GM12875 (cell line): Measurements from ENCODE around the gene LHPP.

Source experiments
- H3K4me3 ChIP-seq: one replicate; pipeline ENCODE4 v1.5.1; 2011; ENCODE audit warnings: low read depth, low read length, control low read depth
- CTCF ChIP-seq: IDR thresholded peaks from 2 replicates; pipeline ENCODE4 v1.5.1; 2011; ENCODE audit warnings: low read depth, mild to moderate bottlenecking, control low read depth, inconsistent platforms, low read length, moderate library complexity, borderline replicate concordance; ENCODE audit not compliant: insufficient read depth

LHPP gene

DNA sequence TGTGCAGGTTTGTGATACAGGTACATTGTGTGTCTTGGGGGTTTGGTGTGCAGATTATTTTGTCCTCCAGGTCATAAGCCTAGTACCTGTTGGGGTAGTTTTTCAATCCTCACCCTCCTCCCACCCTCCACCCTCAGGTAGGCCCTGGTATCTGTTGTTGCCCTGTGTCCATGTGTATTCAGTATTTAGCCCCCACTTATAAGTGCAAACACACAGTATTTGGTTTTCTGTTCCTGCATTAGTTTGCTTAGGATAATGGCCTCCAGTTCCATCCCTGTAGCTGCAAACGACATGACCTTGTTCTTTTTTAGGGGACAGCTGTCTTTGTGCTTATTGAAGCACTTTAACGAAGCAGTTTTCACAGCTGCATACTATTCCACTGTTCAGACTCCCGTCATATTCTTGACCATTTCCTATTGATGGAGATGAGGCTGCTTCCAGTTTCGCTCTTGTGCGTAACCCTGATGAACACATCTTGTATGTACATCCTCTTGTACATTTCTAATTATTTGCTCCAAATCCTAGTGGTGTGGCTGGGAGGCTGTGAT, 47.4 kb downstream of the LHPP start:
- no peak for TF ChIP-seq CTCF
- no peak overlapping the region for H3K4me3 ChIP-seq

GRCh38 chr10:124509880-124510632, 48.4 kb downstream of the LHPP start:
- no peak overlapping the region for H3K4me3 ChIP-seq
- no peak for TF ChIP-seq CTCF

DNA sequence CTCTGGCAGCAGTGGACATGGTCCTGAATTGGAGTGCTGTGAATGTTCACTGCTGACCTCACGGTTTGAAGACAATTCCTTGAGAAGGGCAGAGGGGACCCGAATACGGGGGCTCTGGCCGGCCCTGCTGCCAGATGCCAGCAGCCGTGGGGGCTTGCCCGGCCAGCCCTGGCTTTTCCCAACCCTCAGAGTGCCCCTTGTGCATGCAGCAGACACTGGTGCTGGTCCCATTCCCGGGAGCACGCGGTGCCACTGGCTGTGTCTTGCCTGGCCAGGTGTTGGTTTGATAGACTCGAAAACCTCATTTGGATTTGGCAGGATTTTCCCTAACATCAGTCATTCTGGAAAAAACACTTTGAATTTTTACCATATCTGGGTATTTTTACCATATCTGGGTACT, 49.1 kb downstream of the LHPP start:
- H3K4me3 ChIP-seq = no peak overlapping the region
- TF ChIP-seq CTCF = no peak

DNA sequence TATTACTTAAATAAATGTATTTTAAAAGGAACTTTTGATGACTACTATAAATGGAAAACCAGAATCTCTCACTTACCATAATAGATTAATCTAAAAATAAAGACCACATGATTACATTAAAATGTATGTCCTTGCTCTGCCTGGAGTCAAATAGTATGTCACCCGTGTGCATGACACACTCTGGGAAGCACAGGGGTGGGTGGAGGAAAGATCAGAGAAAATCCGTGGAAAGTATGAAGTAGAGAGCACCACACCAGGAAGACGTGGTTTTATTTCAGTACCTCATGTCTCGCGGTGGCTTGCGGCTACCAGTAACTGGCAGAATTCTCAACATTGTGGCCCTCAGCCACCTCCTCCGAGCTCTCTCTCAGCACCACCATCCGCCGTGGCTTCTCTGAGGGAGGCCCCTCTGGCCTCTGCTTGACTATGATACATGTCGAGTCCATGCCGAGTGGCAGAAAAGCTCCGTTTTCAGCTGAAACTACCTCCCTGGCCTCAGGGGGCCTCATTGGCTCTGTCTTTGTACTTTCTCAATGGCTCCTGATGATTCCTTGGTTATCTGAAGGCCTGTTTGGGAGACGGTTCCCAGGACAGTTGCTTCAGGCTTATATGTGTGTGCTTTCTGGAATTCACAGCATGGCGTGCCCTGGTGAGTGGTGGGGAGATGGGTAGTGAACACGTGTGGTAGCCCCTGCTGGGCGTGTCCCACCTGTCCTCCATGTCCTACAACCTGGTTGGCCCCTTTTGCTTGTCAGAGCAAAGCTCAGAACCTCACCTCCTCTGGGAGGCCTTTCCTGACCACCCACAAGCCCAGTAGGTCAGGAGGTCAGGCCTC, 49.8 kb downstream of the LHPP start:
- no peak overlapping the region for H3K4me3 ChIP-seq
- no peak for TF ChIP-seq CTCF

DNA sequence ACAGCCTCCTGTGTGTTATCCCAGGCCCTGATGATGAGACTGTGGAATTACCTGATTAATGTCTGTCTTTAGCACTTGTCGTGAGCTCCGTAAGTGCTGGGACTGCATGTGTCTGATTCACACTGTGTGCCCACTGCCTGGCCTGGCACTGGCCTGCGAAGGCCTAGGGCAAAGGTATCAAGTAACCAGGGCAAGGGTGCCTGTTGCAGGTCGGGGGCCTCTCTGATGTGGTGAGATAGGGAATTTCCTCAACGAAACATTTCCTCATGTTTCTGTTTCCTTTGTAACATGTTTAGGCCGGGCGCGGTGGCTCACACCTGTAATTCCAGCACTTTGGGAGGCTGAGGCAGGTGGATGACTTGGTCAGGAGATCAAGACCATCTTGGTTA, 50.4 kb downstream of the LHPP start:
- TF ChIP-seq CTCF = no peak
- no peak overlapping the region for H3K4me3 ChIP-seq

DNA sequence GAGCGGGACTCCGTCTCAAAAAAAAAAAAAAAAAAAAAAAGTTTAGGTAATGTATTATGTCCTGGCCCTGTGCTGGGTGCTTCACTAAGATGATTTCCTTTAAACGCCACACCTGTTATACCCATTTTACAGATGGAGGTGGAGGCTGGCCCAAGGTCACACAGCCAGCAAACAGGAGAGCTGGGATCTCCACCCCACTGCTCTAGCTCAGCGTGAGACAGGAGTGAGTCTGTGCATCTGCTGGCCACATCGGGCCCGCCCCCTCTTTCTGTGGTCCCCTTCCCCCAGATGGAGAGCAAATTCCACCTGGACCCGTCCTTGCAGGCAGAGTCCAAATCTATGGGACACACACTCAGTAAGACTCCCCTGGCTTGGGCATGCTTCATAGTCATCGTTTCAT, 51.0 kb downstream of the LHPP start:
- H3K4me3 ChIP-seq = no peak overlapping the region
- no peak for TF ChIP-seq CTCF
